Liver (tissue), 9 donors: Measurements from ENCODE around the gene NKAIN2. TPM values are rescaled to one million over a fixed set of nuclear protein-coding genes. Genes with fewer than 3 reads are reported as not detected.
"Not testable (repeated sequence)": the region's sequence is repeated elsewhere in the genome, so short reads cannot be mapped to it uniquely, and the experiment has no call there.

Source experiments
- DNase-seq: peaks from one replicate; pipeline ENCODE4 v3.0.0-alpha.2; 2017; ENCODE audit warnings: low spot score
- H3K27ac ChIP-seq, 2 donors: one replicate each; pipeline ENCODE4 v1.7.0; 2013; ENCODE audit warnings: inconsistent platforms in 2 of 2, low read length in 2 of 2, control low read depth in 1 of 2, low read depth in 1 of 2, mild to moderate bottlenecking in 1 of 2
- H3K27me3 ChIP-seq, 4 donors: one replicate each; pipeline versions ENCODE4 v1.6.1 to v1.7.0; 2013; ENCODE audit warnings: low read length in 3 of 4, inconsistent platforms in 1 of 4, mild to moderate bottlenecking in 1 of 4, moderate library complexity in 1 of 4; ENCODE audit not compliant: control insufficient read depth in 4 of 4, insufficient read depth in 4 of 4
- H3K36me3 ChIP-seq, 4 donors: one replicate each; pipeline versions ENCODE4 v1.6.1 to v1.7.0; 2013; ENCODE audit warnings: low read length in 3 of 4, mild to moderate bottlenecking in 3 of 4, low read depth in 1 of 4, moderate library complexity in 1 of 4; ENCODE audit not compliant: control insufficient read depth in 4 of 4, insufficient read depth in 3 of 4
- H3K4me1 ChIP-seq, 4 donors: one replicate each; pipeline versions ENCODE4 v1.6.1 to v1.7.0; 2013; ENCODE audit warnings: low read length in 3 of 4, mild to moderate bottlenecking in 3 of 4, moderate library complexity in 1 of 4; ENCODE audit not compliant: control insufficient read depth in 4 of 4, insufficient read depth in 4 of 4
- H3K4me3 ChIP-seq, 3 donors: one replicate each; pipeline versions ENCODE4 v1.6.1 to v1.7.0; 2013; ENCODE audit warnings: low read length in 3 of 3, control low read depth in 1 of 3, low read depth in 1 of 3, mild to moderate bottlenecking in 1 of 3
- H3K9ac ChIP-seq, 2 donors: one replicate each; pipeline ENCODE4 v1.7.0; 2013; ENCODE audit warnings: low read length in 2 of 2, mild to moderate bottlenecking in 2 of 2, moderate library complexity in 2 of 2, control low read depth in 1 of 2, low read depth in 1 of 2
- H3K9me3 ChIP-seq, 4 donors: one replicate each; pipeline versions ENCODE4 v1.6.1 to v1.7.0; 2013; ENCODE audit warnings: low read length in 3 of 4; ENCODE audit not compliant: control insufficient read depth in 4 of 4
- ATF3 ChIP-seq: IDR thresholded peaks from 2 replicates; pipeline ENCODE4 v1.6.1; 2016; ENCODE audit warnings: antibody characterized with exemption
- CTCF ChIP-seq: fragments of 150-350 bp; IDR thresholded peaks from 2 replicates; pipeline ENCODE4 v1.5.1; 2017; ENCODE audit warnings: improper control_type of control experiment, low read depth, low read length; ENCODE audit not compliant: missing input control
- EGR1 ChIP-seq, 2 donors: IDR thresholded peaks; 2 replicates each; pipeline ENCODE4 v1.6.1; 2016 to 2018; ENCODE audit warnings: antibody characterized with exemption in 2 of 2, low read depth in 2 of 2
- FOXA1 ChIP-seq: IDR thresholded peaks from 2 replicates; pipeline ENCODE4 v1.6.1; 2016; ENCODE audit warnings: antibody characterized with exemption
- FOXA2 ChIP-seq: IDR thresholded peaks from 2 replicates; pipeline ENCODE4 v1.6.1; 2016; ENCODE audit warnings: antibody characterized with exemption
- GABPA ChIP-seq, 2 donors: IDR thresholded peaks in 1 of 2; conservative IDR thresholded peaks in 1 of 2; 2 replicates each; pipeline ENCODE4 v1.6.1; 2016; ENCODE audit warnings: antibody characterized with exemption in 2 of 2, mild to moderate bottlenecking in 1 of 2, moderate library complexity in 1 of 2
- HNF4A ChIP-seq, 2 donors: conservative IDR thresholded peaks; 2 replicates each; pipeline ENCODE4 v1.6.1; 2016; ENCODE audit warnings: antibody characterized with exemption in 2 of 2, mild to moderate bottlenecking in 2 of 2
- HNF4G ChIP-seq: IDR thresholded peaks from 2 replicates; pipeline ENCODE4 v1.6.1; 2016; ENCODE audit warnings: antibody characterized with exemption
- JUND ChIP-seq, 2 donors: IDR thresholded peaks; 2 replicates each; pipeline ENCODE4 v1.6.1; 2016; ENCODE audit warnings: antibody characterized with exemption in 2 of 2
- MAX ChIP-seq: IDR thresholded peaks from 2 replicates; pipeline ENCODE4 v1.6.1; 2016; ENCODE audit warnings: antibody characterized with exemption
- NR2F2 ChIP-seq: IDR thresholded peaks from 2 replicates; pipeline ENCODE4 v1.6.1; 2016; ENCODE audit warnings: antibody characterized with exemption
- RAD21 ChIP-seq, 2 donors: IDR thresholded peaks; 2 replicates each; pipeline ENCODE4 v1.6.1; 2016; ENCODE audit warnings: antibody characterized with exemption in 2 of 2, mild to moderate bottlenecking in 2 of 2
- REST ChIP-seq: IDR thresholded peaks from 2 replicates; pipeline ENCODE4 v1.6.1; 2016; ENCODE audit warnings: antibody characterized with exemption, mild to moderate bottlenecking
- RXRA ChIP-seq, 2 donors: IDR thresholded peaks; 2 replicates each; pipeline ENCODE4 v1.6.1; 2017 to 2018; ENCODE audit warnings: antibody characterized with exemption in 2 of 2, mild to moderate bottlenecking in 1 of 2
- SP1 ChIP-seq: IDR thresholded peaks from 2 replicates; pipeline ENCODE4 v1.6.1; 2018; ENCODE audit warnings: antibody characterized with exemption, mild to moderate bottlenecking
- TAF1 ChIP-seq: conservative IDR thresholded peaks from 2 replicates; pipeline ENCODE4 v1.6.1; 2016; ENCODE audit warnings: antibody characterized with exemption, mild to moderate bottlenecking
- YY1 ChIP-seq: IDR thresholded peaks from 2 replicates; pipeline ENCODE4 v1.6.1; 2016; ENCODE audit warnings: antibody characterized with exemption, mild to moderate bottlenecking
- ZBTB33 ChIP-seq: IDR thresholded peaks from 2 replicates; pipeline ENCODE4 v1.6.1; 2016; ENCODE audit warnings: antibody characterized with exemption
- WGBS: extraction: QIAGEN DNeasy Blood & Tissue Kit; methylation state at CpG from one replicate; pipeline ENCODE4 v1.1.7; 2013; 5-methylcytosine and 5-hydroxymethylcytosine counted together
- polyA plus RNA-seq, 2 donors: library from polyadenylated mRNA; stranded (reverse) in 1 of 2; unstranded in 1 of 2; fragments of 200-250 nt in 1 of 2; fragments of >200 nt in 1 of 2; fragmentation: Nextera tagmentation in 1 of 2; extraction: Ambion mirVana in 1 of 2; gene quantifications; one replicate each; pipeline versions ENCODE4 v1.2.1 to v1.2.3, GENCODE V29; 2013 to 2015
- total RNA-seq, 2 donors: library from RNA; depleted of rRNA; stranded (reverse); fragments of >200 nt; gene quantifications; one replicate each; pipeline ENCODE4 v1.2.3, GENCODE V29; 2014
- donor health status: healthy.
- donor health status: healthy.
- donor health status: healthy.
- donor health status: healthy.
- donor health status: healthy.

Gene NKAIN2
- total and polyA plus RNA-seq, 4 donors: 0.05 to 0.14 TPM; not detected in 2

GRCh38 chr6:124237911-124238310, 434.2 kb downstream of the NKAIN2 start:
- H3K4me3 ChIP-seq: no peak overlapping the region
- H3K4me1 ChIP-seq: no peaks in the 10 kb centered on the region
- no peak overlapping the region for H3K27ac ChIP-seq
- WGBS: 79% methylated on average over 3 of the region's 3 CpGs
- H3K27me3 ChIP-seq: no peaks in the 10 kb centered on the region
- TF ChIP-seq FOXA2 (no peak), REST (no peak), JUND (IDR thresholded peaks at IDR 0.05) (no peak), FOXA1 (no peak), ATF3 (no peak), GABPA (IDR thresholded peaks at IDR 0.05 in 1 of 2, conservative IDR thresholded peaks at IDR 0.05 in 1 of 2) (no peak), SP1 (no peak), NR2F2 (no peak), ZBTB33 (no peak), RXRA (IDR thresholded peaks at IDR 0.05) (no peak), CTCF (no peak), TAF1 (no peak), MAX (no peak), EGR1 (IDR thresholded peaks at IDR 0.05; ENCODE audit: low read depth in 2 of 2) (no peak), HNF4A (conservative IDR thresholded peaks at IDR 0.05) (no peak), YY1 (no peak), HNF4G (no peak), RAD21 (IDR thresholded peaks at IDR 0.05) (no peak)
- no peaks in the 10 kb centered on the region for H3K9me3 ChIP-seq
- H3K36me3 ChIP-seq: no peaks in the 10 kb centered on the region
- no peak overlapping the region for H3K9ac ChIP-seq
- DNase-seq: no peak

DNA sequence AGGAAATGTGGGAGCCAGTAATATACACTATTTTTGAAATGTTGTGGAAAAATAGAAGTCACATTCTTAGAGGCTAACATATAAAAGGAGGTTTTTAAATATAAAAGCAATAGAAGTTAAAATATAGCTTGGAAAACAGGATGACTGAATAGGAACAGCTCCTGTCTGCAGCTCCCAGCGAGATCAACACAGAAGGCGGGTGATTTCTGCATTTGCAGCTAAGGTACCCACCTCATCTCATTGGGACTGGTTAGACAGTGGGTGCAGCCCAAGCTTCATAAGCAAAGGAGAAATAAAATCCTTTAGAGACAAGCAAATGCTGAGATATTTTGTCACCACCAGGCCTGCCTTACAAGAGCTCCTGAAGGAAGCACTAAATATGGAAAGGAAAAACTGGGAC, 434.7 kb downstream of the NKAIN2 start:
- not testable (repeated sequence) for H3K9me3 ChIP-seq, H3K4me3 ChIP-seq, H3K9ac ChIP-seq, H3K27me3 ChIP-seq, DNase-seq, H3K27ac ChIP-seq, H3K36me3 ChIP-seq, H3K4me1 ChIP-seq
- WGBS: 78% methylated on average over 2 of the region's 2 CpGs
